Neutrophil (primary cell): ENCODE data around the gene TOPAZ1.

Source experiments
- H3K27ac ChIP-seq: fragments of 200-600 bp; sonication (generic); 2 replicates; pipeline ENCODE4 v1.5.1; 2016; ENCODE audit warnings: mild to moderate bottlenecking, moderate library complexity
- H3K27me3 ChIP-seq: fragments of 200-600 bp; sonication (generic); 2 replicates; pipeline ENCODE4 v1.6.0; 2016; ENCODE audit warnings: mild to moderate bottlenecking
- H3K36me3 ChIP-seq: fragments of 200-600 bp; sonication (generic); 2 replicates; pipeline ENCODE4 v1.5.1; 2017
- H3K4me1 ChIP-seq, 2 experiments: fragments of 200-600 bp in 1 of 2; sonication (generic) in 1 of 2; 1 replicate in 1 of 2; 2 replicates in 1 of 2; pipeline versions ENCODE4 v1.5.1 to v1.6.1; 2013 to 2016; ENCODE audit warnings: low read depth in 1 of 2, low read length in 1 of 2, mild to moderate bottlenecking in 1 of 2, moderate library complexity in 1 of 2; ENCODE audit not compliant: control insufficient read depth in 1 of 2, insufficient read depth in 1 of 2
- H3K4me3 ChIP-seq, 2 experiments: fragments of 200-600 bp in 1 of 2; sonication (generic) in 1 of 2; 1 replicate in 1 of 2; 2 replicates in 1 of 2; pipeline ENCODE4 v1.5.1; 2013 to 2016; ENCODE audit warnings: low read depth in 1 of 2, low read length in 1 of 2, mild to moderate bottlenecking in 1 of 2, moderate library complexity in 1 of 2
- H3K9me3 ChIP-seq: fragments of 200-600 bp; sonication (generic); 2 replicates; pipeline ENCODE4 v1.5.1; 2016
- TF ChIP-seq, protein P1 (sequence below): fragments of 200-600 bp; sonication (generic); IDR thresholded peaks from 2 replicates; pipeline ENCODE4 v1.5.1; 2016; ENCODE audit warnings: antibody characterized with exemption

Gene TOPAZ1

DNA sequence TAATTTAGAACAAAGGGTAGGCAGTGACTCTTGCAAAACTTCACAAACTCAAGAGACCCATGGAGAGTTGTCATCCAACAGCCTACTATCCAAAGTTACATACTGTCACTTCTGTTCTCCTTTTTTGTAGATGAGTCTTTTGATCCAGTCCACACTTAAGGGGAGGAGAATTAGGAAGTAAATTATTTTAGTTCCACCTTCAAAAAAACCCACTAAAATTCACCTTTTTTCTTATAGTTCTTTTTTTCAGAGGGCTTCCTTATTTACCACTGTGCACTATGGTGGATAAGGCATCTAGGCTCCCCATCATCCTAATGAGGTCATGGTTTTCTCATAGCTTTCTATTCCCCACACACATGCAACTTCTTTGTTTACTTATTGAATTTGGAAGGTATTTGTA is 88.3 kb downstream of the TOPAZ1 start:
- Histone ChIP-seq H3K36me3 (no peaks in the 10 kb centered on the region), H3K27ac (no peak overlapping the region), H3K9me3 (no peaks in the 10 kb centered on the region), H3K4me1 (peaks cover 0 to 5% of the 10 kb centered on the region in 2 experiments), H3K27me3 (no peaks in the 10 kb centered on the region), H3K4me3 (no peak overlapping the region)
- TF ChIP-seq, protein P1, sequence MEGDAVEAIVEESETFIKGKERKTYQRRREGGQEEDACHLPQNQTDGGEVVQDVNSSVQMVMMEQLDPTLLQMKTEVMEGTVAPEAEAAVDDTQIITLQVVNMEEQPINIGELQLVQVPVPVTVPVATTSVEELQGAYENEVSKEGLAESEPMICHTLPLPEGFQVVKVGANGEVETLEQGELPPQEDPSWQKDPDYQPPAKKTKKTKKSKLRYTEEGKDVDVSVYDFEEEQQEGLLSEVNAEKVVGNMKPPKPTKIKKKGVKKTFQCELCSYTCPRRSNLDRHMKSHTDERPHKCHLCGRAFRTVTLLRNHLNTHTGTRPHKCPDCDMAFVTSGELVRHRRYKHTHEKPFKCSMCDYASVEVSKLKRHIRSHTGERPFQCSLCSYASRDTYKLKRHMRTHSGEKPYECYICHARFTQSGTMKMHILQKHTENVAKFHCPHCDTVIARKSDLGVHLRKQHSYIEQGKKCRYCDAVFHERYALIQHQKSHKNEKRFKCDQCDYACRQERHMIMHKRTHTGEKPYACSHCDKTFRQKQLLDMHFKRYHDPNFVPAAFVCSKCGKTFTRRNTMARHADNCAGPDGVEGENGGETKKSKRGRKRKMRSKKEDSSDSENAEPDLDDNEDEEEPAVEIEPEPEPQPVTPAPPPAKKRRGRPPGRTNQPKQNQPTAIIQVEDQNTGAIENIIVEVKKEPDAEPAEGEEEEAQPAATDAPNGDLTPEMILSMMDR = no peak

DNA sequence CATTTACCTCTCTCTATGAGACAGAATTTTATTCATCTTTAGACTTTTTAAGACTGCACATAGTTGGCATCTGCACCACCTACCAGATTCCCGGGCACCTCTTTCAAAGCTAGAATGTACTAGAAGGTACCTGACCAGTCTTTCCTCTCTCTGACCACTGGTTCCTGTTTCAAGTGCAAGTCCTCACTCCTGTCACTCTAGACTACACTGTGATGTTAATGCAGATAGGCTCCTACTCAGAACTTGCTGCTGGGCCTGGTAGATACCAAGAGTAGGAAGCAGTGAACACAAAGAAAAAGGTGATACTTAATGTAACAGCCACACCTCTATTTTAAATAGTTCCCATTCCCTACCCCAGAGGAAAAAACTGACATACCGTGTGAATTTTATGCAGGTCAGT is 88.8 kb downstream of the TOPAZ1 start:
- TF ChIP-seq, protein P1 = no peak
- Histone ChIP-seq H3K36me3 (no peaks in the 10 kb centered on the region), H3K9me3 (no peaks in the 10 kb centered on the region), H3K4me1 (peaks cover 0 to 5% of the 10 kb centered on the region in 2 experiments), H3K27ac (no peak overlapping the region), H3K27me3 (no peaks in the 10 kb centered on the region), H3K4me3 (no peak overlapping the region)

DNA sequence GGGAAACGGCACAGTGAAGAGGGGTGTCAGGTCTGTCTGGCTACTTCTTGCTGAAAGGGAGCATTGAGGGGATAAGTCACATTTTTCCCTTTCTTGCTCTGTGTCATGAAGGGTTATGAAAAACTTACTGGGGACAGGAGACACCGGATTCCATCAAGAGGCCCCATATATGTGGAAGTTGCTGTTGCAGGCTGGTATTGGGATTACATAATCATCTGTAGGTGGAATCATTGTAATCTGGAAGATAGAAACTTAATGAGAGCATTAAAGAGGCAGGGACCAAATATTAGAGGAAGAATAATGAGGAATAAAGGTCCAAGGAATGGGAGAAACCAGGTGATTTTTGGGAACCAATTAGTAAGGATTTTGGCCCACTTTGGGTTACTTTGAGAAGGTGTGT is 92.6 kb downstream of the TOPAZ1 start:
- Histone ChIP-seq H3K27me3 (no peaks in the 10 kb centered on the region), H3K27ac (no peak overlapping the region), H3K9me3 (no peaks in the 10 kb centered on the region), H3K4me1 (peaks cover 11 to 20% of the 10 kb centered on the region in 2 experiments), H3K4me3 (no peak overlapping the region), H3K36me3 (no peaks in the 10 kb centered on the region)
- TF ChIP-seq, protein P1 = no peak

DNA sequence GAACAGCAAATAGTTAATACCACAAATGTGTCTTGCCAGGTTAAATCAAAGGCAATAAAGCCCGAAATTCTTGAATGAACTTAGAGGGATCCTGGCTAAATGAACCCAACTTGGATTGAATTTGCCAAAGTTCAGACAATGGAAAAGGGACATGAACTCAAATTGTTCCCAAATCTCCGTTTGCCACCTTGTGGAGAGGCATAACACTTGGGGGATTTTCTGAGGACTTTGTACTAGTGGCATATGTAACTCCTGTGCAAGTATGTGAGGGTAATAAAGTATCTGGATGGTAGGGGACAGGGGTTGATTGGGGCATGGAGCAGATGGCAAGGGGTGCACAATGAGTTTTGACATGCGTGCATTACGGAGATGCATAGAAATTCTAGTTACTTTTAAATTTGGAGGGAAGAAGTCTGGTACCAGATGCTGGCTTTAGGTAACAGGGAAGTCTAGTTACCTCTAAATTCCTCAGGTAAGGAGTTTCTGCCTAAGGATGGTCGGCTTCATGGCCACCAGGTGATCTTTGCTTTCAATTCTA is 95.6 kb downstream of the TOPAZ1 start:
- TF ChIP-seq, protein P1 = no peak
- peak overlapping the region; percentile 95 for H3K27ac ChIP-seq

DNA sequence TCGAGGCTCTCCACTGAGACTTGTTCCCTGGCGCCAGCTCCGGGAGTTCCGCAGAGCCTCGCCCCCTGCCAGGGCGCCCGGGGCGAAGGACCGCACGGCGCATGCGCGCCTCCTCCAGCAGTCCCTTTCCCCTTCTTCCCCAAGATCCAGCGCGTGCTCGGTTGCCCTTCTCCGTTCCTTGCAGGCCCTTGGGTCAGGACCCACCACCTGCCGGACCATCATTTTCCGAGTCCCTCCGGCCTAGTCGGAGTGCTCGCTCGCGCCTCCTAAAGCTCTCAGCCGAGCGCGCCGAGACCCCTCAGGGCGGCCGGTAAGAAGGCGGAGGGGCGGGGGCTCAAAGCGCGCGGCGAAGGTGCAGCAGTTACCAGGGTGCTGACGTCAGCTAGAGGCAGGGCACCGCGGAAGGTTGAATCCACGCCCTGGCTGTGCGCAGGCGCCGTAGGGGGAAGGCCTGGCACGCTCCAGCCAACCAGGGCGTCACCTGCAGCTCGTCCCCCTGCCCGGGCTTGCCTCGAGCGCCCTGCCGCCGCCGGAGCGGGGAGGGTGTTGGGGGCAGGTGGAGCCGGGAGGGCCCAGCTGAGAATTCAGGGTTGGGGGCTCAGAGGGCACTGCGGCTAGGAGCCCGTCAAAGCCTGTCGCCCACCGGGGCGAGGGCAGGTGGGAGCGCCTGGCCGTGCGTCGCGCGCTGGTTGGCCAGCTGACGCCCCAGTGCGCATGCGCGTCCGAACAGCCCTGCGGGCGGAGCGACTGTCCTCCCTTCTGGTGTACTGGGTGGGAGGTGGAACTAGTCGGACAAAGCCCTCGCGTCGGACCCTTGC is 96.5 kb downstream of the TOPAZ1 start, which contains the start of gene TCAIM:
Gene TCAIM, plus strand, starts transcription at position 757 of the 818 bp plus-strand sequence. CDS start 16,017 bp downstream, outside the sequence.
- H3K36me3 ChIP-seq = no peaks in the 10 kb centered on the region

More for the DNA sequence above, 95.6 kb downstream of the TOPAZ1 start:
- H3K4me1 ChIP-seq = peaks cover 29 to 37% of the 10 kb centered on the region in 2 experiments
- peak overlapping the region; percentile 96 to 99 for H3K4me3 ChIP-seq
- H3K36me3 ChIP-seq = no peaks in the 10 kb centered on the region
- H3K27me3 ChIP-seq = no peaks in the 10 kb centered on the region
- no peaks in the 10 kb centered on the region for H3K9me3 ChIP-seq

More for the DNA sequence above, 96.5 kb downstream of the TOPAZ1 start, which contains the start of gene TCAIM:
- H3K4me1 ChIP-seq = peaks cover 37 to 46% of the 10 kb centered on the region in 2 experiments
- no peaks in the 10 kb centered on the region for H3K9me3 ChIP-seq
- no peaks in the 10 kb centered on the region for H3K27me3 ChIP-seq
- TF ChIP-seq, protein P1 = peak; percentile 55
- peak within 1 kb of the TSS; percentile 95 for H3K27ac ChIP-seq
- H3K4me3 ChIP-seq = peak within 1 kb of the TSS; percentile 96 to 99
